OCI-LY7 (cell line): ENCODE data around the gene VEPH1.

Experiments
- EZH2phosphoT487 ChIP-seq: fragments of 200-600 bp; sonication (generic); IDR thresholded peaks from 2 replicates; pipeline ENCODE4 v1.6.1; 2018; ENCODE audit warnings: low read depth, borderline replicate concordance, mild to moderate bottlenecking, mixed run types, antibody characterized with exemption, low read length, moderate library complexity, mixed read lengths
- TF ChIP-seq, protein P1 (sequence below): fragments of 200-600 bp; sonication (generic); conservative IDR thresholded peaks from 2 replicates; pipeline ENCODE4 v1.5.1; 2014; ENCODE audit warnings: mild to moderate bottlenecking, antibody characterized with exemption, low read length, moderate library complexity, mixed read lengths

DNA sequence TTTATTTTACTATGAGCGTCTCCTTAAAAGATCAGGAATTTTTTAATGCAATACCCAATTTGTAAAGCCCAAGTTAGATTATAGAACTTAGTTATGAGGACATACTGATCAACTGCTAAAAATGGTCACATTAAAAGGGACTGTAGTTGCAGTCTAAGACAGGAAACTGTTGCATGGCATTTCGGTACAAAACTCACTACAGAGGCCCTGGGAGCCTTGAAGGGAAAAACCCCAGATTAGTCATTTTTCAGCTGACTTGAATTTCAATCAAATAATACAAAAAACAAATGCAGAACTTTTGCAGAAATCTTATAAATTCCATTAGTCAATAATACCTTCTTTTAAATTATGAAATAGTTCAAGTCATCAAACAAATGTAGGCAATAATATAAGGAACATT lies 73.5 kb downstream of the VEPH1 start:
- TF ChIP-seq, protein P1, sequence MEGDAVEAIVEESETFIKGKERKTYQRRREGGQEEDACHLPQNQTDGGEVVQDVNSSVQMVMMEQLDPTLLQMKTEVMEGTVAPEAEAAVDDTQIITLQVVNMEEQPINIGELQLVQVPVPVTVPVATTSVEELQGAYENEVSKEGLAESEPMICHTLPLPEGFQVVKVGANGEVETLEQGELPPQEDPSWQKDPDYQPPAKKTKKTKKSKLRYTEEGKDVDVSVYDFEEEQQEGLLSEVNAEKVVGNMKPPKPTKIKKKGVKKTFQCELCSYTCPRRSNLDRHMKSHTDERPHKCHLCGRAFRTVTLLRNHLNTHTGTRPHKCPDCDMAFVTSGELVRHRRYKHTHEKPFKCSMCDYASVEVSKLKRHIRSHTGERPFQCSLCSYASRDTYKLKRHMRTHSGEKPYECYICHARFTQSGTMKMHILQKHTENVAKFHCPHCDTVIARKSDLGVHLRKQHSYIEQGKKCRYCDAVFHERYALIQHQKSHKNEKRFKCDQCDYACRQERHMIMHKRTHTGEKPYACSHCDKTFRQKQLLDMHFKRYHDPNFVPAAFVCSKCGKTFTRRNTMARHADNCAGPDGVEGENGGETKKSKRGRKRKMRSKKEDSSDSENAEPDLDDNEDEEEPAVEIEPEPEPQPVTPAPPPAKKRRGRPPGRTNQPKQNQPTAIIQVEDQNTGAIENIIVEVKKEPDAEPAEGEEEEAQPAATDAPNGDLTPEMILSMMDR, result no peak
- no peak for TF ChIP-seq EZH2phosphoT487
